ENCODE results near the gene IGSF21. TPM values are rescaled to one million over a fixed set of nuclear protein-coding genes. Genes with fewer than 3 reads are reported as not detected.

Gene IGSF21
- total and polyA plus RNA-seq, 2 of the 8 experiments (the other 6 are each of a cell fraction or from before 2014, with no cell fraction given) = 22.5 to 28.5 TPM

- Histone ChIP-seq H3K9ac (replicated peaks in 1 of 4; ENCODE audit: extremely low read depth in 1 of 4, low read depth in 3 of 4, low read length in 3 of 4) (no peak overlapping the region), H2BK12ac (ENCODE audit: low read depth, low read length) (no peak overlapping the region), H3K4me1 (replicated peaks in 1 of 4; ENCODE audit: control insufficient read depth in 3 of 4, insufficient read depth in 4 of 4, low read length in 3 of 4) (peaks cover 0 to 6% (median 2%) of the 10 kb centered on the region in 4 experiments; a peak in 4 of 7 replicates), H3K18ac (ENCODE audit: extremely low read depth, low read length) (no peak overlapping the region), H3K36me3 (ENCODE audit: control insufficient read depth in 2 of 4, insufficient read depth in 4 of 4, low read length in 3 of 4) (no peaks in the 10 kb centered on the region; a peak in 1 of 8 replicates), H3K27ac (ENCODE audit: low read depth, low read length) (no peak overlapping the region), H4K20me1 (replicated peaks in 1 of 2; ENCODE audit: control insufficient read depth in 1 of 2, insufficient read depth in 2 of 2, low read length in 2 of 2) (peaks cover 0 to 3% of the 10 kb centered on the region in 2 experiments), H3K23ac (ENCODE audit: insufficient read length) (no peak overlapping the region), H3K4me3 (ENCODE audit: extremely low read depth in 1 of 4, insufficient read depth in 2 of 4, low read depth in 3 of 4, low read length in 4 of 4) (no peak overlapping the region), H3K27me3 (replicated peaks in 1 of 4; ENCODE audit: control insufficient read depth in 3 of 4, extremely low read depth in 1 of 4, insufficient read depth in 3 of 4, low read length in 3 of 4) (no peaks in the 10 kb centered on the region), H3K14ac (ENCODE audit: insufficient read length) (no peak overlapping the region), H2BK20ac (ENCODE audit: low read length) (no peak overlapping the region), H2BK15ac (ENCODE audit: low read length) (0 out of 2 replicates have a peak overlapping the region, but pooled peaks have one; percentile 61), H4K5ac (ENCODE audit: insufficient read length, low read depth, low read length) (no peak overlapping the region), H2BK120ac (replicated peaks; ENCODE audit: low read depth, low read length) (no peak overlapping the region), H4K8ac (ENCODE audit: extremely low read depth, insufficient read depth, low read length) (no peak overlapping the region), H3K79me1 (ENCODE audit: low read depth, low read length) (peaks cover 12% of the 10 kb centered on the region), H2BK5ac (ENCODE audit: low read depth, low read length) (no peak overlapping the region; the same call in 1 of the 2 replicates), H2AFZ (ENCODE audit: low read length) (no peak overlapping the region), H2AK5ac (ENCODE audit: low read depth, low read length) (no peak overlapping the region), H3K4me2 (ENCODE audit: insufficient read depth in 1 of 2, low read depth in 2 of 2, low read length in 2 of 2) (no peak overlapping the region), H3K56ac (replicated peaks; ENCODE audit: insufficient read length, low read depth, low read length) (no peak overlapping the region), H3K4ac (replicated peaks; ENCODE audit: insufficient read length, low read depth, low read length) (no peak overlapping the region), H3K79me2 (ENCODE audit: control insufficient read depth in 1 of 2, insufficient read depth in 2 of 2, low read length in 2 of 2) (no peaks in the 10 kb centered on the region), H3K23me2 (ENCODE audit: low read depth, low read length) (no peaks in the 10 kb centered on the region; the same call in 1 of the 2 replicates), H4K91ac (replicated peaks; ENCODE audit: insufficient read length, low read length) (no peak overlapping the region), H3K9me3 (ENCODE audit: insufficient read depth in 2 of 2, low read depth in 1 of 2, low read length in 1 of 2) (no peaks in the 10 kb centered on the region)
- FAIRE-seq = no peak
- ChIA-PET CTCF (ENCODE audit: partially characterized antibody) (interaction anchor here (0.5 to 2.7 kb wide), 25 partner anchors 8 to 1510 kb away, joined by 3 to 12 read pairs (median 3); partner anchors contain the start of gene IGSF21), POLR2A (ENCODE audit: partially characterized antibody) (interaction anchor here (0.9 kb wide), 1 partner anchor 14 kb away, joined by 5 read pairs; no protein-coding TSS in a partner anchor)
- WGBS, 2 experiments (ENCODE audit: extremely low coverage in 1 of 2, insufficient coverage in 1 of 2, insufficient read length in 1 of 2, insufficient replicate concordance in 2 of 2, low coverage in 1 of 2, low lambda C conversion rate in 2 of 2, missing lambda C conversion rate in 1 of 2) = 78% methylated on average over 6 of the region's 6 CpGs; no CpG with 5 or more reads in 1 of the 2 experiments
- no peak for DNase-seq (ENCODE audit: low read depth in 1 of 2, low spot score in 2 of 2)
- no peak for TF ChIP-seq RFX5 (IDR thresholded peaks at IDR 0.05; ENCODE audit: borderline replicate concordance, low read depth, low read length)
- TF ChIP-seq ZNF274 (IDR thresholded peaks at IDR 0.05; ENCODE audit: borderline replicate concordance, extremely low read depth, low read length) = no peak
- no peak for TF ChIP-seq RBBP5 (IDR thresholded peaks at IDR 0.05; ENCODE audit: borderline replicate concordance, low read depth, low read length)
- TF ChIP-seq TEAD4 (IDR thresholded peaks at IDR 0.05; ENCODE audit: low read depth, low read length) = no peak
- no peak for TF ChIP-seq NRF1 (IDR thresholded peaks at IDR 0.05; ENCODE audit: low read depth, low read length)
- TF ChIP-seq CREB1 (IDR thresholded peaks at IDR 0.05) = no peak
- no peak for TF ChIP-seq GTF2F1 (IDR thresholded peaks at IDR 0.05; ENCODE audit: borderline replicate concordance, low read depth, low read length)
- TF ChIP-seq SIN3A (conservative IDR thresholded peaks at IDR 0.05 in 1 of 2, IDR thresholded peaks at IDR 0.05 in 1 of 2; ENCODE audit: low read depth in 1 of 2, low read length in 2 of 2) = no peak
- TF ChIP-seq JUND (IDR thresholded peaks at IDR 0.05; ENCODE audit: low read length) = no peak
- no peak for TF ChIP-seq CHD2 (IDR thresholded peaks at IDR 0.05; ENCODE audit: low read length)
- no peak for TF ChIP-seq SIRT6 (IDR thresholded peaks at IDR 0.05; ENCODE audit: low read length)
- TF ChIP-seq MAFK (IDR thresholded peaks at IDR 0.05; ENCODE audit: low read depth, low read length) = no peak
- no peak for TF ChIP-seq TBP (IDR thresholded peaks at IDR 0.05; ENCODE audit: low read depth, low read length)
Observed at GRCh38 chr1:18119771-18120377, 12.3 kb downstream of the IGSF21 start.
